HG02759 (cell line): Measurements from ENCODE around the gene HELZ.
"Not testable (repeated sequence)": the region's sequence is repeated elsewhere in the genome, so short reads cannot be mapped to it uniquely, and the experiment has no call there.

Source experiments
- ATAC-seq: cut with Tn5 transposase; IDR thresholded peaks from one replicate; pipeline ENCODE4 v1.9.1; 2021; ENCODE audit warnings: mild to moderate bottlenecking, moderate library complexity; ENCODE audit not compliant: unreplicated experiment

The HELZ gene

DNA sequence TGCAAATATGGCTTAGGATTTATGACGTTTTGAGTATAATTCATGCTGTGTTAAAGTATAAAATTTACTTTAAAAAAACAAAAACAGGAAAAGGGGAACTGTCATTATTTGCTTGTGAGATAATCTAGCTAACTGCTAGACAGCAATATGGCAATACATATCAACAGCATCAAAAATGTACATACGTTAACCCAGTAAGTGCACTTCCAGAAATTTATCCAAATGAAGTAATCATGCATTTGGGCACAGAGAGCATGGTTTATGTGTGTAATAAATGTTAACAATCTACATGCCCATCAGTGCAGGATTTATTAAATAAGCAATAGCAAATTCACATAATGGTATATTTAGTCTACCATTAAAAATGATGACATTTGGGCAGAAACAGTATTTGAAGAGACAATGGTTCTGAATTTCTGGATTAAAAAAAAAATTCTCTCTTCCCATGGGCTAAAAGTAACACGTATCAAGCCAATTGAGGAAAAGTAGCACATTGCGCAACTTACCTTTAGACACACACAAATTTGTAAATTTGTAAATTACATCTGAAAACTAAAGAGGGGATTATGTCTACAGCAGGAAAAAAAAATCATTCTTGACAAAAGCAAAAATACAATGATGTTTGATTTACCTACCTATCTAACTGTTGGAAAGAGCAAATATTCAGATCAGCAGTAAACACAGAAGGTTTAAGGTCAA, 120.4 kb downstream of the HELZ start:
- no peak for ATAC-seq

DNA sequence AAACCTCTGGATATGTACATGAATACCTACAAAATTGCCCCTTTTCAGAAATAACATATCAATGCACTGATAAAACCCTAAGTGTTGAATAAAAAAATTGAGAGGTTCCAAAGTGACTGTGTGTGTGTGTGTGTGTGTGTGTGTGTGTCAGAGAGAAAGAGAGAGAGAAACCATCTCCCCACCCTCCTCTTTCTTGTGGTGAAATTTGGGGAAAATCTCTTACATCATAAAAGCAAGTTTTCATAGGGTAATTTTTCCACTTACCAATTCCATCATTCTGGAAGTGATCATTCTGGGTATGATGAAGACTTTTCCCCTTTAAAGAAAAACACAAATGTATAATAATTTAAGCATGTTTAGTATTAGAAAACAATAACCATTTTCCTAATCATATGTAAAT, 121.3 kb downstream of the HELZ start:
- ATAC-seq, result no peak

DNA sequence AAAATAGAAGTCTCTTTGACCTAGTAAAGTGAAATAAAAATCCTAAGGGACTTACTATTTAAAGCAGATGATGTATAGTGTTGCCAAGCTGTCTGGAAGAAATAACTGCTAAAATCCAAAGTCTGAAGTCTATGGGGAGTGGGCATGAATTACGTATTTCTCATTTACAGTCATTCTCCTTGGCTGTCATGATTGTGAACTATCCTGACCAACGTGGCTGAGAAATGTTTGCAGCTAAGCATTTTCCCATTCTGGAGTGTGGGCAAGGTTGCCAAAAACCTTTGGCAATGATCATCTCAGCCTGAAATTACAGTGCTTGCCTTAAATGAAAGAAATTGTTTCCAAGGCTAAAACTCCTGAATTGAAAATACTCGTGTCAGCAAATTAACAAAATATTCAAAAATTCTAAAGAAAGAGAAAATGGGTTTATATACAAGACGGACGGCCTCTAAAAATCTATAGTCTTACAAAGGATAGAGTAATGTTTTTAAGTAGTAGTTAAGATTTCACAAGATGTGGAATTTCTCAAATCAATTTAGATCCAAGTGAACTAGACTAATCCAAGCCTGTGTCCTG, 123.6 kb downstream of the HELZ start:
- no peak for ATAC-seq

DNA sequence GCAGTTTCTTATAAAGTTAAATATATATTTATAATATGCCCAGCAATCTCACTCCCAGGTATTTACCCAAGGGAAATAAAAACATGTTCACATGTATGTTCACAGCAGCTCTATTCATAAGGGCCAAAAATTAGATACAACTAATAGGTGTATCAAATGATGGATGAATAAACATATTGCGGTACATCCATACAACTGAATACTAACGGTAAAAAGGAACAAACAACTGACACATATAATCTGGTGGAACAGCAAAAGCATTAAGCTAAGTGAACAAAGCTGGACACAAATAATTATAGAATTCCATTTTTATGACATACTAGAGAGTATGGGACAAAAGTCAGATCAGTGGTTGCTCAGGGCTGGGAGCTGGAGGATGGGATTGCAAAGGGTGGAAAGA, 125.9 kb downstream of the HELZ start:
- ATAC-seq, result no peak

DNA sequence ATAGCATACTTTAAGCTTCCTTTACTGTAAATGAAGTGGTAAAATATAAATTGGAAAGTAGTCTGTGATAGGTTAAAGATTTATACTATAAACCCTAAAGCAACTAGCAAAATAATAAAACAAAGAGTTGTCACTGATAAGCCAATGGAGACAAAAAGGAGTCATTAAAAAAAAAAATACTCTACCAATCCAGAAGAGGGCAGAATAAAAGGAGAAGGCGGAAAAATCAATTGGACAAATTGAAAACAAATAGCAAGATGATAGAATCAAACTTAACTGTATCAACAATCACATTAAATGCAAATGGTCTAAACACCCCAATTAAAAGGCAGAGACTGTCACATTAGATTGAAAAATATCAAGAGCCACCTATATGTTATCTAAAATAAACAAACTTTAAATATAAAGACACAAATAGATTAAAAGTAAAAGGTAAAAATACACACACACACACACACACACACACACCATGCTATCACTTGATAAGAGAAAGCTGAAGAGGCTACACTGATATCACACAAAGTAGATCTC, 128.9 kb downstream of the HELZ start:
- ATAC-seq, result no peak

DNA sequence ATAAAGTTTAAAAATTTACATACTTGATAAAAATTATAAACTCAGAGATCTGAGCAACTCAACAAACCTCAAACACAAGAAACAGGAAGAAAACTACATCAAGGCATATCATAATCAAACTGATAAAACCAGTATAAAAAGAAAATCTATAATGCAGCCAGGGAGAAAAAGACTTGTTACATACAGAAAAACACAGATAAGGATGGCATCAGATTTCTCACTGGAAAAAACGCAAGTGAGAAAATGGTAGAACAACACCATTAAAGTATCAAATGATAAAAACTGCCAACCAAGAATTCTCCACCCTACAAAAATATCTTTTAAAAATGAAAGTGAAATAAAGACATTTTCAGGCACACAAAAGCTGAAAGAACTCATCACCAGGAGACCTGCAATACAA, 129.6 kb downstream of the HELZ start:
- no peak for ATAC-seq

- no peak for ATAC-seq
These were observed 131.5 kb downstream of the HELZ start for GRCh38 chr17:67113486-67113885.

- ATAC-seq, result no peak
These were observed 133.2 kb downstream of the HELZ start for GRCh38 chr17:67111808-67112207.

GRCh38 chr17:67111327-67111726, 133.7 kb downstream of the HELZ start:
- ATAC-seq, result no peak

GRCh38 chr17:67110619-67111018, 134.4 kb downstream of the HELZ start:
- no peak for ATAC-seq

- ATAC-seq, result no peak
These were observed 135.9 kb downstream of the HELZ start for GRCh38 chr17:67109111-67109510.

GRCh38 chr17:67107811-67108775, 136.9 kb downstream of the HELZ start:
- ATAC-seq, result no peak

GRCh38 chr17:67107171-67107570, 137.8 kb downstream of the HELZ start:
- no peak for ATAC-seq

DNA sequence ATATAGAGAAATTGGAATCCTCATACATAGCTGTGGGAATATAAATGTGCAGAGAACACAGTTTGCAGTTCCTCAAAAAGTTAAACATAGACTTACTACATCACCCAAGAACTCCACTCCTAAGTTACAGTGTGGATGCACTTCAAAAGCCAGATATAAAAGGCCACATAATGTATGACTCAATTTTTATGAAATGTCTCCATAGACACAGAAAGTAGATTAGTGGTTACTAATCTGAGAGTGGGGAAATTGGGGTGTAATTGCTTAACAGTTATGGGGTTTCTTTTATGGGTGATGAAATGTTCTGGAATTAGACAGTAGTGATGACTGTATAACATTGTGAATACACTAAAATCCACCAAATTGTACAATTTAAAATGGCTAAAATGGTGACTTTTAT, 139.8 kb downstream of the HELZ start:
- no peak for ATAC-seq

DNA sequence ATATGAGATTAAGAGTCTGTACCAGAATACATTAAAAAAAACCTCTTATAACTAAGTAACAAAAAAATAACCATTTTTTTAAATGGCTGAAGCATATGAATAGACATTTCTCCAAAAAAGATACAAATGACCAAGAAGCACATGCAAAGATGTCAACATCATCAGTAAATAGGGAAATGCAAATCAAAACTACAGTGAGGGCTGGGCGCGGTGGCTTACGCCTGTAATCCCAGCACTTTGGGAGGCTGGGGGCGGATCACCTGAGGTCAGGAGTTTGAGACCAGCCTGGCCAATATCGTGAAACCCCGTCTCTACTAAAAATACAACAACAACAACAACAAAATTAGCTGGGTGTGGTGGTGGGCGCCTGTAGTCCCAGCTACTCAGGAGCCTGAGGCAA, 140.4 kb downstream of the HELZ start:
- not testable (repeated sequence) for ATAC-seq

- no peak for ATAC-seq
These were observed 147.0 kb downstream of the HELZ start for GRCh38 chr17:67098006-67098405.

DNA sequence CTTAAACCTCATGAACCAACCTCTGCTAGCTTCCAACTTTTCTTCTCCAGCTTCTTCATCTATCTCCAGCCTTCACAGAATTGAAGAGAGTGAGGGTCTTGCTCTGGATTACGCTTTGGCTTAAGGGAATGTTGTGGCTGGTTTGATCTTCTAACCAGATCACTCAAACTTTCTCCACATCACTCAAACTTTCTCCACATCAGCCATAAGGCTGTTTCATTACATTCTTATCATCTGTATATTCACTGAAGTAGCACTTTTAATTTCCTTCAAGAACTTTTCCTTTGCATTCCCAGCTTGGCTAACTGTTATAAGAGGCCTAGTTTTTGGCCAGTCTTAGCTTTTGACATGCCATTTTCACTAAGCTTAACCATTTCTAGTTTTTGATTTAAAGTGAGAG, 148.4 kb downstream of the HELZ start:
- ATAC-seq, result no peak

DNA sequence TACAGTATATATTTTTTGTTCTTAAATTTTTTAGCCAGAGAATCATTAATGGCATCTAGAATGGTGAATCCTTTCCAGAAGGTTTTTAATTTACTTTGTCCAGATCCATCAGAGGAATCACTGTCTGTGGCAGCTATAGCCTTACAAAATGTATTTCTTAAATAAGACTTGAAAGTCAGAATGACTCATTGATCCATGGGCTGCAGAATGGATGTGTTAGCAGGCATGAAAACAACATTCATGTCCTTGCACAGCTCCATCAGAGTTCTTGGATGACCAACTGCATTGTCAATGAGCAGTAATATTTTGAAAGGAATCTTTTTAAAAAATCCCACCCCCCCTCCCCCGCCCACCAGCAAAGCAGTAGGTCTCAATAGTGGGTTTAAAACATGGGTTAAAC, 149.2 kb downstream of the HELZ start:
- ATAC-seq, result no peak

DNA sequence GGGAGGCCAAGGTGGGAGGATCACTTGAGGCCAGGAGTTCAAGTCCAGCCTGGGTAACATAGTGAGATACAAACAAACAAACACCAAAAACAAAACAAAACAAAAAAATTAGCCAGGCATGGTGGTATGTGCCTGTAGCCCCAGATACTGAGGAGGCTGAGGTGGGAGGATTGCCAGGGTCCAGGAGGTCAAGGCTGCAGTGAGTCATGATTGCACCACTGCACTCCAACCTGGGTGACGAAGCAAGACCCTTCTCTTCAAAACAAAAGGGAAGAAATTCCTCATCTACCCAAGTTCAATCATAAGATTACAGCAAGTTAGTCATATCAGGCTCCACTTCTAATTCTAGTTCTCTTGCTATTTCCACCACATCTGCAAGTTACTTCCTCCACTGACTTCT, 149.7 kb downstream of the HELZ start:
- ATAC-seq, result not testable (repeated sequence)

DNA sequence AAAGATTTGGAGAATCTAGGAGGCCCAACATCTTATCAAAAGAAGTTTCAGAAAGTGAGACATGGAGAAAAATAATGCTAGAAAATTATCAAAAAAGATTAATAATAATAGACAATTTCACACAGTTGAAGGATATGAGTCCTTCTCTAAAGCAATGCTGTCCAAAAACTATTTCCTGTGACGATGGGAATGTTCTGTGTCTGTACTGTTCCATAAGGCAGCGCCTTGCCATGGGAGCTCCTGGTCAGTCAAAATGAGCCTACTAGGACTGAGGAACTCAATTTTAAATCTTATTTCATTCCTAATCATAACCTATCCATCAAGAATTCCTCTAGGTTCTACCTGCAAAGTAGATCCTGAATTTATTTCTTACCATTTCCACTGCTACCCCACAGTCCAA, 151.6 kb downstream of the HELZ start:
- no peak for ATAC-seq

DNA sequence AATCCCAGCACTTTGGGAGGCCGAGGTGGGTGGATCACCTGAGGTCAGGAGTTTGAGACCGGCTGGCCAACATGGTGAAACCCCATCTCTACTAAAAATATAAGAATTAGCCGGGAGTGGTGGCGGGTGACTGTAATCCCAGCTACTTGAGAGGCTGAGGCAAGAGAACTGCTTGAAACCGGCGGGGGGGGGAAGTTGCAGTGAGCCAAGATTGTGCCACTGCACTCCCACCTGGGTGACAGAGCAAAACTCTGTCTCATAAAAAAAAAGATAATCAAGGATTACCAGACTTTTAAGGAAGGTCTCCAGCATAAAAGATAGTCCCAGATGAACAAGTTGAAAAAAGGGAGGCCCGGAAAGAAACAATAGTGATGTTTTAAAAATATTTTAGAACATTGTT, 152.3 kb downstream of the HELZ start:
- ATAC-seq, result not testable (repeated sequence)

DNA sequence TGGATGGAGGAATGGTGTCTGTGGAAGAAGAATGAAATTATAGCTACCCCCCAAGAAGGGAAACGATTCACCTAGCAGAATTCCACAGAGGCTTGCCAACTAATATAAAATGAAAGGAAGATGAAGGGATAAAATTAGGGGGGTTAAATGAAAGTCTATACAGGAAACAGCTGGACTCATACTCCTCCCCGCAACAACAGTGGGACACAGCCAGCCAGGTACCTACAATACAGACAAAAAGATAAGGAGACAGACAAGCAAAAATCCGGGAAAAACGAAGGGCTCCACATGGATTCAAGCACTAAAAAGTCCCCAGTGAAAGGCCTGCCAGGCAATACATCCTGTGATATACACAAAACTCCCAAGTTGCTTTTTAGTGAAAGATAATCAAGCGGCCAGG, 152.7 kb downstream of the HELZ start:
- no peak for ATAC-seq
